Measurements from ENCODE around the gene TSHZ2. TPM values are rescaled to one million over a fixed set of nuclear protein-coding genes. Genes with fewer than 3 reads are reported as not detected.
A peak's percentile ranks its signal among the peaks of the same experiment; 100 is the strongest.

Gene TSHZ2
- total RNA-seq, 1 donor from 2014 or later, result 22.9 TPM

DNA sequence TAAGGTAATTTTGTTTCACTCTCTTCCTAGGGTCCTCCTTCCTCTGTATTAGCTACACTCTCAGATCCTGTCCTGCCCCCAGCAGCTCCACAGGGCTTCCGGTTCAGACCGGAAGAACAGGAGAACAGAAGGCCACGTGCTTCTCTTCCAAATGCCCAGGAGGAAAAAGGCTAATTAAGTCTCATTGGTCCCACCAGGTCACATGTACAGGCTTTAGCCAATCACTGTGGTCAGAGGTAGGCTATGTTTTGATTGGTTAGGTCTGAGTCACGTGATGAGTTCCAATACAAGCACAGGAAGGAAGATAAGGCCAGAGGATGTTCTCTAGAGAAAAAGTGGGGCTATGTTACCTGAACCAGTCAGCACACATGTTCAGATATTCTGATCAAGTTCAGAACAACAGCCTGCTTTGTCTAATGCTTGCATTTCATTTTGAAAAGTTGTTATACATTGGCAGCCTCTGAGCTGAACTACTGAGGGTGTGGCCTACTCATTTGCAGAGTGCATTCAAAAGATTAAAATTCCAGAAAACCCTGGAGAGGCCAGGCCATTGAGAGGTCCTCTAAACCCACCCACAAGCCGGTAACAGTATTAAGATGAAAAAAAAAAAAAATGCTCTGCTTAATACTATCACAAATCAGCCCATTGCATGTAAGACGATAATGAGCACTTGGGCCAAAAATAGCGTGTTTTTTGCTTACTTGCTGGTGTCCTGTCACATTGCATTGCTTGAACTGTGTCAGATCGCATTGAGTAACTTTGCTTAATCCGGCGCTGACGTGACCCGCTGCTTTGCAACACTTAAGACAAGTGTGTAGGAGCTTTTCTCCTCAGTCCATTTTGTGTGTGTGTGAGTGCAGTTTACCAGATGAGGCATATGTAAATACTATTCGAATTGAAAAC is 170.3 kb downstream of the TSHZ2 start:
- no peaks in the 10 kb centered on the region for H3K27me3 Mint-ChIP-seq
- H3K4me3 Mint-ChIP-seq (ENCODE audit: low read depth), result no peak overlapping the region
- peaks cover 35% of the 10 kb centered on the region for H3K4me1 Mint-ChIP-seq (ENCODE audit: low read depth)
- peak overlapping the region; percentile 68 for H3K27ac Mint-ChIP-seq
- no peak for DNase-seq (ENCODE audit: low spot score, unreplicated experiment)
- H3K9me3 Mint-ChIP-seq (ENCODE audit: low read depth), result peaks cover 2% of the 10 kb centered on the region
- no peaks in the 10 kb centered on the region for H3K36me3 Mint-ChIP-seq (ENCODE audit: insufficient read depth)
- TF ChIP-seq, protein P1, sequence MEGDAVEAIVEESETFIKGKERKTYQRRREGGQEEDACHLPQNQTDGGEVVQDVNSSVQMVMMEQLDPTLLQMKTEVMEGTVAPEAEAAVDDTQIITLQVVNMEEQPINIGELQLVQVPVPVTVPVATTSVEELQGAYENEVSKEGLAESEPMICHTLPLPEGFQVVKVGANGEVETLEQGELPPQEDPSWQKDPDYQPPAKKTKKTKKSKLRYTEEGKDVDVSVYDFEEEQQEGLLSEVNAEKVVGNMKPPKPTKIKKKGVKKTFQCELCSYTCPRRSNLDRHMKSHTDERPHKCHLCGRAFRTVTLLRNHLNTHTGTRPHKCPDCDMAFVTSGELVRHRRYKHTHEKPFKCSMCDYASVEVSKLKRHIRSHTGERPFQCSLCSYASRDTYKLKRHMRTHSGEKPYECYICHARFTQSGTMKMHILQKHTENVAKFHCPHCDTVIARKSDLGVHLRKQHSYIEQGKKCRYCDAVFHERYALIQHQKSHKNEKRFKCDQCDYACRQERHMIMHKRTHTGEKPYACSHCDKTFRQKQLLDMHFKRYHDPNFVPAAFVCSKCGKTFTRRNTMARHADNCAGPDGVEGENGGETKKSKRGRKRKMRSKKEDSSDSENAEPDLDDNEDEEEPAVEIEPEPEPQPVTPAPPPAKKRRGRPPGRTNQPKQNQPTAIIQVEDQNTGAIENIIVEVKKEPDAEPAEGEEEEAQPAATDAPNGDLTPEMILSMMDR (IDR thresholded peaks at IDR 0.05; ENCODE audit: unreplicated experiment), result no peak

DNA sequence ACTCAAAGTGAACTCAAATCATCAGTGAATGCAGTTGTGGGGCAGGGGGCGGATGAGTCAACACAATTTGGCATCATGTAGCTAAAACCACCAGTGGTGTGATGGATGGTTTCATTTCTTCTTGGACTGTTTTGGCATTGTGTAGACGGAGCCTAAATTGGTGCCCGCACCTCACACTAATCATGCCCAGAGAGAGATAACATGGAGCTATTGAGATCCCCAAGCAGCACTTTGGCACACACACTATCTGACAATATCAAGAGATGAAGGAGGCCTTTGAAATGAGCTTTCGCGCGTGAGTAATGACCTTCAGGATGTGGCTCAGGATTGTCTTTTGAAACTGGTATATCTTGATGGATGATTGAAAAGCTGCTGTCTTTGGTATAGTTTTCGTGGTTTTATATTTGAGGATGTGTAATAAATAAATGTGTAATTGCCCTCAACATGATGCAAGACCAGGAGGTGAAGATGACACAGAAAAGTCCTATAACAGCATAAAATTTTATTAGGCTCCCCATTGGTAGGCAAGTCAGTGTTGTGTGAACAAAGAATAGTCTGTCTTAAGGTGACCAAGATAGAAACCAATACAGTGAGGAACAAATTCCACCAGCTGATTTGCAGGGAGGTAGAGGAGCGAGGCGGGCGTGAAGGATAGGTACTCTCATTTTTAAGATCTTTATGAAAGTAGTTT is 174.2 kb downstream of the TSHZ2 start:
- H3K27ac Mint-ChIP-seq, result no peak overlapping the region
- TF ChIP-seq, protein P1 (IDR thresholded peaks at IDR 0.05; ENCODE audit: unreplicated experiment), result no peak
- H3K4me1 Mint-ChIP-seq (ENCODE audit: low read depth), result peaks cover 43% of the 10 kb centered on the region
- no peaks in the 10 kb centered on the region for H3K27me3 Mint-ChIP-seq
- H3K9me3 Mint-ChIP-seq (ENCODE audit: low read depth), result peaks cover 2% of the 10 kb centered on the region
- no peak for DNase-seq (ENCODE audit: low spot score, unreplicated experiment)
- no peak overlapping the region for H3K4me3 Mint-ChIP-seq (ENCODE audit: low read depth)
- no peaks in the 10 kb centered on the region for H3K36me3 Mint-ChIP-seq (ENCODE audit: insufficient read depth)

DNA sequence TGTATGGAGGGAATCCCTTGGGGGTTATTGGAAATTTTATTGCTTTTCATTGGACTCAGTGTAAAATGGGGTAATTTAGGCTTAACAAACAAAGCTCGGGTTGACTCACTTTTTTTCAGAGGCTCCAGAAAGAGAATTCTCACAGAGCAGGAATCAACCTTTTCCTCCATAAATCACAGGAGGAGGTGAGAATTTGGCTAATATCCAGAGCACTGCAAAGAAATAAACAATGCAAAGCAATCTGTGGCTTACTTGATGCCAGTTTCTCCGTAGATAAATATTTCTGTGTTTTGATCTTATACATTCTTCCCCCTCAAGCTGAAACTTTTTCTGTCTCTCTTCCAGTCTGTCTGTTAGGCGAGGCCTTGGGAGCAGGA is 176.6 kb downstream of the TSHZ2 start:
- H3K27me3 Mint-ChIP-seq, result no peaks in the 10 kb centered on the region
- no peaks in the 10 kb centered on the region for H3K9me3 Mint-ChIP-seq (ENCODE audit: low read depth)
- H3K36me3 Mint-ChIP-seq (ENCODE audit: insufficient read depth), result no peaks in the 10 kb centered on the region

DNA sequence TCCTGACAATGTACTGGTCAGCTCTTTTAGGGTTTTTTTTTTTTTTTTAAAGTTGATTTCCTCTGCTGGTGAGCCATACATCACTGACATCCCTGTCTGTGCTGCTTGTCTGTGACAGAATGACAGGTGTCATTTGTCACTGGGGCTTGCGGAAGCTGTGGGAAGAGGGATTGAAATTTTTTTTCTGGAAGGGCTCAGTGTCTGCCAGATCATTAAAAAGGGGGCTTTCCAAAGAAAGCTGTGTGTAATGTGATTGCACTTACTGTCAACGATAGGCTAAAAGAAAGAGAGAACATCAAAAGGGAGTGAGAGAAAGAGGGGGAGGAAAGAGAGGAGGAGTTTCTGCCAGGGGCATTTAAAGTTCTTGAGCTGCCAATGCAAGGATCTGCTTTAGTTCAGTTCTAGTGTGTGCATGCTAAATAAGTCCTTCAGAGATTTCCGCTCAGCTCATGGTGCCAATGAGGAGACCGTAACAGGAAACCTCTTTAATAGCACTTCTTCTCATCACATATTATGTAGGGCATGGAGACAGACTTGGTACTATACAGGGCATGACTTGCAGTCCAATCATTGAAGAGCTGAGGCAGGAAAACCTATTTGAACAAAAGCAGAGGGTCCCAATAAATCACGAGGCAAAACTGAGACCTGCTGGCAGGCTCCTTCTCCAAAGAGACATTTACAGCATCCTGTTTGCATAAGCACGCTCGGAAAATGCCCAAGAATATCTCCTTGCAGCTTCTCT is 177.2 kb downstream of the TSHZ2 start:
- H3K4me3 Mint-ChIP-seq (ENCODE audit: low read depth), result no peak overlapping the region
- H3K27ac Mint-ChIP-seq, result no peak overlapping the region
- no peaks in the 10 kb centered on the region for H3K27me3 Mint-ChIP-seq
- no peaks in the 10 kb centered on the region for H3K9me3 Mint-ChIP-seq (ENCODE audit: low read depth)
- TF ChIP-seq, protein P1 (IDR thresholded peaks at IDR 0.05; ENCODE audit: unreplicated experiment), result no peak
- no peak for DNase-seq (ENCODE audit: low spot score, unreplicated experiment)
- H3K4me1 Mint-ChIP-seq (ENCODE audit: low read depth), result peaks cover 33% of the 10 kb centered on the region
- no peaks in the 10 kb centered on the region for H3K36me3 Mint-ChIP-seq (ENCODE audit: insufficient read depth)

More for the DNA sequence above, 176.6 kb downstream of the TSHZ2 start:
- TF ChIP-seq, protein P1 (IDR thresholded peaks at IDR 0.05; ENCODE audit: unreplicated experiment), result no peak
- H3K4me1 Mint-ChIP-seq (ENCODE audit: low read depth), result peaks cover 34% of the 10 kb centered on the region
- no peak overlapping the region for H3K4me3 Mint-ChIP-seq (ENCODE audit: low read depth)
- H3K27ac Mint-ChIP-seq, result no peak overlapping the region
- no peak for DNase-seq (ENCODE audit: low spot score, unreplicated experiment)

DNA sequence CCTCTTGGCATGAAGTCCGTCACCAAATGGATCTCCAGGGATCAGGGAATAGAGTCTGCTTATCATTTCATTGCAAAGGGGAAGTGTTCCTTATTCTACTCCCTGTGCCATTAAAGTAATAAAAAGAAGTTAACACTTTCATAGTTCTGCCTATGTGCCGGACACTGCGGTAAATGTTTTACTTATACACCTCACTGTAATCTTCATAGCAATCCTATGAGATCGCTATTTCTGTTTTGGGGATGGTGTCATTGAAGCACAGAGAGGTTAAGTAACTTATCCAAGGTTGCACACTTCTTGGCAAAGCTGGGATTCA is 177.7 kb downstream of the TSHZ2 start:
- DNase-seq (ENCODE audit: low spot score, unreplicated experiment), result no peak
- TF ChIP-seq, protein P1 (IDR thresholded peaks at IDR 0.05; ENCODE audit: unreplicated experiment), result no peak
- Mint-ChIP-seq H3K4me3 (ENCODE audit: low read depth) (no peak overlapping the region), H3K27ac (no peak overlapping the region), H3K9me3 (ENCODE audit: low read depth) (no peaks in the 10 kb centered on the region), H3K36me3 (ENCODE audit: insufficient read depth) (no peaks in the 10 kb centered on the region), H3K27me3 (no peaks in the 10 kb centered on the region), H3K4me1 (ENCODE audit: low read depth) (peaks cover 33% of the 10 kb centered on the region)

Measured in progenitor cell of endocrine pancreas (in vitro differentiated cells).